Activated naive CD8-positive, alpha-beta T cell treated with anti-CD3 and anti-CD28 coated beads, Interleukin-2, amount 10 ng/mL, durations not matched to agents 7 days and 5 days (primary cell): ENCODE results near the gene RABGAP1. TPM values are rescaled to one million over a fixed set of nuclear protein-coding genes. Genes with fewer than 3 reads are reported as not detected.
A peak's percentile ranks its signal among the peaks of the same experiment; 100 is the strongest.
"Not testable (repeated sequence)": the region's sequence is repeated elsewhere in the genome, so short reads cannot be mapped to it uniquely, and the experiment has no call there.

Experiments used
- ATAC-seq: fragments of 150-1000 bp; cut with Tn5 transposase; one replicate; pipeline ENCODE4 v1.10.0; 2021; ENCODE audit warnings: low read depth, moderate library complexity
- POLR2A ChIA-PET: fragments of 350-600 bp; sonication (Branson Sonifier 250); formaldehyde crosslinking; loops from one replicate; lab custom pipeline; 2021; ENCODE audit warnings: antibody characterized with exemption; lab: Charles Lee
- DNase-seq: peaks from one replicate; pipeline ENCODE4 v3.0.0; 2021
- H3K27ac Mint-ChIP-seq: one replicate; pipeline ENCODE4 v1.8.0; 2022; ENCODE audit warnings: mild to moderate bottlenecking, mixed read lengths
- H3K27me3 Mint-ChIP-seq: one replicate; pipeline ENCODE4 v1.8.0; 2022; ENCODE audit warnings: mild to moderate bottlenecking, moderate library complexity, mixed read lengths
- H3K36me3 Mint-ChIP-seq: one replicate; pipeline ENCODE4 v1.8.0; 2021; ENCODE audit warnings: mild to moderate bottlenecking, mixed read lengths
- H3K4me1 Mint-ChIP-seq: one replicate; pipeline ENCODE4 v1.8.0; 2021; ENCODE audit warnings: mixed read lengths
- H3K4me3 Mint-ChIP-seq: one replicate; pipeline ENCODE4 v1.8.0; 2022; ENCODE audit warnings: mild to moderate bottlenecking, moderate library complexity, mixed read lengths
- H3K9me3 Mint-ChIP-seq: one replicate; pipeline ENCODE4 v1.8.0; 2021; ENCODE audit warnings: mixed read lengths
- total RNA-seq, 2 experiments: library from RNA; stranded (reverse); gene quantifications; one replicate each; pipeline ENCODE4 v1.2.3, GENCODE V29; 2021

The RABGAP1 gene
- 10 to 100 TPM; 25.5 to 27.7 TPM for total RNA-seq

DNA sequence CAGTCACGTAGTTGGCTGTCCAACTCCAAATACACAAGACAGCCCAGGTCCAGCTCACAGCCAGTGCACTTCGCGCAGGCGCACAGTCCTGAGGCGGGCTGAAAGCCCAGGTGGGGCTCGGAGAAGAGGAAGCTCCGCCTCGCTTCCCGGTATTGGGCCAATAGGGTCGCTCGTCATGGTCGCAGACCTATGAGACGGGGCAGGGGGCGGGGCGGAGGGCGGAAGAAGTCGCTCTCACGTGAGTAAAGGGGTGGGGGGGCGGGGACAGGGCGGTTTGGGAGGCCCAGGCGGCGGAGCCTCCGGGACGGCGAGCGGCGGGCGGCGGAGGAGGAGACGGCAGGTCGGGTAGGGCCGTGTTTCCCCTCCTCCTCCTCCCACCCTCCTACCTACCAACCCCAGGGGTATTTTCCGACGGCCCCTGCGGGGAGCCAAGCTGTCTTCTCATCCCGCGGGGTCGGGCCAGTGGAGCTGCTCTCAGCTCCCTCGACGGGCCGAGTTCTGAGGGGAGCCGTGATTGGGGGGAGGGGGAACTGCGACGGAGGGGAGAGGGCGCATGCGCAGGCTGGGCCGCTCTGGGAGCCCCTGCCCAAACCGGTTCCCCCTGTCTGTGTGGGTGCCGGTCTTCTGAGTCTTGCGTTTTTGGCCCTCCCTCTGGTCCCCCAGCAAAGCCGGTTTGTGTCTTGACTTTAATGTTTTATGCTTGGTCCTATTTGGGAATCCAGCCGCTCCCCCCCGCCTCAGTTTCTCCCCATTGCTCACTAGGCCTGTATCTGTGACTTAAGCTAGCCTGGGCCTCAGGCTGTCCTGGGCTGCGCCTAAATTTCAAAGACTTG is at the start of gene RABGAP1:
RABGAP1 (plus strand) TSS at position 272 of the 833 bp plus-strand sequence. CDS start 16,040 bp downstream, outside the sequence.
- no peaks in the 10 kb centered on the region for H3K9me3 Mint-ChIP-seq

DNA sequence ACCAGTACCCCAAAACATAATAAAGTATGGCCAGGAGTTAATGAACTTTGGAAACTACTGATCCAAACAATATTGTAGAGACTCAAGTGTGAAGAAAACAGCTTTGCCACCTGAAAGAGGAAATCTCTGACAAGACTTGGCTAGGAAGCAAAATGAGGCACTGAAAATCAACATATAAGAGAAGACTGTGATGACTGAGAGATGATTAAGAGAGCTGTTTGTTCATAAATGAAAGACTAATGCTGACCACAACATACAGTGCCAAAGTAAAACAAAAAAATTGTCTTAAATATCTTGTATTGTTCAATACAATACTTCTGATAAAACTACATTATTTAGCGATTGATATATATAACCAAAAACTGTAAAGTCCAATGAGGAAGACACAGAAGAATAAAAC is 42.9 kb upstream of the RABGAP1 start:
- ATAC-seq (no peak), DNase-seq (no peak)
- Mint-ChIP-seq H3K4me3 (no peak overlapping the region), H3K9me3 (no peaks in the 10 kb centered on the region), H3K27me3 (no peaks in the 10 kb centered on the region), H3K27ac (no peak overlapping the region), H3K36me3 (peaks cover 14% of the 10 kb centered on the region), H3K4me1 (peaks cover 18% of the 10 kb centered on the region)
- POLR2A ChIA-PET, result interaction anchor here (0.9 kb wide), 1 partner anchor 15 kb away, joined by 3 read pairs; the partner anchor contains the start of gene ZBTB6

More for the DNA sequence above, at the start of gene RABGAP1:
- peak; percentile 94 for DNase-seq
- Mint-ChIP-seq H3K4me3 (peak within 1 kb of the TSS; percentile 97), H3K36me3 (peaks cover 9% of the 10 kb centered on the region), H3K27me3 (no peaks in the 10 kb centered on the region), H3K27ac (peak within 1 kb of the TSS; percentile 94), H3K4me1 (peaks cover 29% of the 10 kb centered on the region)
- peak; percentile 100 for ATAC-seq
- POLR2A ChIA-PET, result interaction anchor here (0.6 to 4.1 kb wide), 9 partner anchors 10 to 418 kb away, joined by 3 to 55 read pairs (median 5); partner anchors contain the start of genes RC3H2, ZBTB26 and ZBTB6

DNA sequence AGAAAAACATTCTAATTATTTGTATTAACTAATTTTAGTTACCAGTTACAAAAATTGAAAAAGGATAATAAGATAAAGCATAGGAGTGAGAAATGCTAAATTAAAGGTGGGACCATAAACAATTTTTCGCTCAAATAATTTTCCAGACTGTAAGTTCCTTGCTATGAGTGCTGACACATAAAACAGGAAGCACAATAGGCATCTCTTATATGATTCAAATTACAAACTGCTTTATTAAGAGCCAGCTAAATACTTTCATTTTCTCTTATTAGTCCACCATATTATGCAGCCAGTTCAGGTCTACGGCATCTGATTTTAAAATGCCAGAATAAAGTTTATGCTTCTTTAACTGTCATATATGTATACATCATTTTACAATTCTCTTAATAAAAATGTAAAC is 40.0 kb upstream of the RABGAP1 start:
- no peak for DNase-seq
- no peaks in the 10 kb centered on the region for H3K27me3 Mint-ChIP-seq
- peaks cover 23% of the 10 kb centered on the region for H3K4me1 Mint-ChIP-seq
- H3K36me3 Mint-ChIP-seq, result peaks cover 8% of the 10 kb centered on the region
- no peak for ATAC-seq
- H3K9me3 Mint-ChIP-seq, result no peaks in the 10 kb centered on the region
- no peak overlapping the region for H3K27ac Mint-ChIP-seq
- POLR2A ChIA-PET, result interaction anchor here (0.6 to 1.2 kb wide), 4 partner anchors 12 to 43 kb away, joined by 3 to 6 read pairs (median 4); partner anchors contain the start of genes RABGAP1, ZBTB26 and ZBTB6
- peak overlapping the region; percentile 66 for H3K4me3 Mint-ChIP-seq

DNA sequence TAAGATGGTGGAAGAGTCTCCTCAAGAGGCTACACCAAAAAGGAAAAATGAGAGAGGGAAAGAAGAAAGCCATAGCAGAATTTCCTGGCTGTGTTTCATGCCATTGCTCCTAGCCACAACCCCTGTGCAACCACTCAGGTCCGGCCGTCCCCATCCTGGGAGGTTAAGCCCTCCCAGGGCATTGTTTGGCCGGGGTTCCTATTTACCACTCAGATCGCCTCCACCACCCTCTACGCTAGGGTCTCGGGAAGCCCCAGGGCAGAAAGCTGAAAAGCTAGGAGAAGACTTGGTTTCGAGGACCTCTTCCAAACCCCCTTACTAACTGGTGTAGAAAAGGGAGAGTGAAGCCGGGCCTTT is 36.4 kb upstream of the RABGAP1 start:
- H3K4me3 Mint-ChIP-seq, result peak overlapping the region; percentile 95
- H3K4me1 Mint-ChIP-seq, result peaks cover 16% of the 10 kb centered on the region

DNA sequence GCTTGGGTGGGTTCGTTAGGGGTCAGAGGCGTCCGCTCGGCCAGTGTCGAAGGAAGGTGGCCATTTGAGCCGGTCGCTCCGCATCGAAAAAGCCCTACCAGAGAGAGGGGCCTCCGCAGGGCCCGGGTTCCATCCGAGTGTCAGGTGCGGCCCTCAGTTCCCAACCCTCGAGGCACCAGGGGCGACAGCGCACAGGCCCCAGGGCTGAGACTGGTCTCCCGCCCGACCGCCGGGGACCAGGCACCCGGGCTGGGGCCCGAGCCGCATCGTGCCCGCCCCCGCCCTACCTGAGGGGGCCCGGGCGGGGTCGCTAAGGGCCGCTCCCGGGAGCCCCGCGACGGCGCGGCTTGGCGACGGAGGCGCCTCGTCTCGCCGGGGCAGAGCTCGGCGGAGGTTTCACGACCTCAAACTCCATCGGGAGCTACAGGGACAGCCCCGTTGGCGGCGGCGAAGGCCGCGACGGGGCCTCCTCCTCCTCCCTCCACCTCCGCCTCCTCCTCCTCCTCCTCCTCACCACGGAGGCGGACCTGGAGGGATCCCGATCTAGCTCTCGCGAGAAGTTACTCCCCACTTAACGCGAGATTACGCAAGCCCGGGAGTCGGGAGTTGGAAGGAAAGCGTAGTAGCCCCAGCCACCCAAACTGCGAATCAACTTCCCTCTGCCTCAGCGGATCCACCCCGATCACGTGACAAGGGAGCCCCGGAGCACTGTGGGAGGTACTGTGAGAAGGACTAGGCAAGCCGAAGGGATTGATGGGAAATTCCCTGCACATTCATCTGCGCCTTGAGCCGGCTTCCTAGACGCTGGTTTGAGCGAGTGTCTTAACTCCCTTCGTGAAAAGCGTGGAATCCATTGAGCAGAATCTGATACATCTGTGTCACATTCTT is 35.8 kb upstream of the RABGAP1 start, which contains the start of gene RC3H2:
RC3H2 (minus strand) TSS at position 537 of the 888 bp plus-strand sequence. CDS start 7,850 bp downstream, outside the sequence.
- peak within 1 kb of the TSS; percentile 91 for H3K27ac Mint-ChIP-seq
- H3K36me3 Mint-ChIP-seq, result peaks cover 12% of the 10 kb centered on the region
- DNase-seq (peak; percentile 91), ATAC-seq (peak; percentile 87)
- POLR2A ChIA-PET, result interaction anchor here (1.0 to 3.6 kb wide), 9 partner anchors 8 to 640 kb away, joined by 3 to 32 read pairs (median 7); partner anchors contain the start of genes MRRF, RABGAP1, RBM18 and ZBTB26
- H3K4me1 Mint-ChIP-seq, result peaks cover 12% of the 10 kb centered on the region
- H3K9me3 Mint-ChIP-seq, result no peaks in the 10 kb centered on the region
- H3K27me3 Mint-ChIP-seq, result no peaks in the 10 kb centered on the region
- peak within 1 kb of the TSS; percentile 95 for H3K4me3 Mint-ChIP-seq

More for the DNA sequence above, 36.4 kb upstream of the RABGAP1 start:
- Mint-ChIP-seq H3K27ac (peak overlapping the region; percentile 91), H3K27me3 (no peaks in the 10 kb centered on the region), H3K36me3 (peaks cover 10% of the 10 kb centered on the region), H3K9me3 (no peaks in the 10 kb centered on the region)
- no peak for DNase-seq
- ATAC-seq, result peak; percentile 10
- POLR2A ChIA-PET, result interaction anchor here (0.8 to 3.6 kb wide), 9 partner anchors 9 to 640 kb away, joined by 3 to 32 read pairs (median 8); partner anchors contain the start of genes MRRF, PDCL, RABGAP1 and RBM18

DNA sequence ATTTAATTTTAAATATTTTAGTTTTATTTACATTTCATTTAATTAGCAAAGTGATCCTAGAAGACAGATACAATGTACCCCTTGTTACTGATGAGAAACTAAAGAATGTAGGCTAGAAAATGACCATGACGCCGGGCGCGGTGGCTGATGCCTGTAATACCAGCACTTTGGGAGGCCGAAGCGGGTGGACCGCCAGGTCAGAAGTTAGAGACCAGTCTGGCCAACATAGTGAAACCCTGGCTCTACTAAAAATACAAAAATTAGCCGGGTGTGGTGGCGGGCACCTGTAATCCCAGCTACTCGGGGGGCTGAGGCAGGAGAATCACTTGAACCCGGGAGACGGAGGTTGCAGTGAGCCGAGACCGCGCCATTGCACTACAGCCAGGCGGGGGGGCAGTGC is 34.7 kb upstream of the RABGAP1 start:
- not testable (repeated sequence) for H3K4me3 Mint-ChIP-seq, DNase-seq, H3K27ac Mint-ChIP-seq, ATAC-seq, H3K27me3 Mint-ChIP-seq, H3K9me3 Mint-ChIP-seq
- POLR2A ChIA-PET, result interaction anchor here (1.4 to 3.6 kb wide), 4 partner anchors 7 to 641 kb away, joined by 5 to 32 read pairs (median 24); partner anchors contain the start of genes MRRF, RBM18, ZBTB26 and ZBTB6
- H3K4me1 Mint-ChIP-seq, result peaks cover 13% of the 10 kb centered on the region
- peaks cover 14% of the 10 kb centered on the region for H3K36me3 Mint-ChIP-seq

DNA sequence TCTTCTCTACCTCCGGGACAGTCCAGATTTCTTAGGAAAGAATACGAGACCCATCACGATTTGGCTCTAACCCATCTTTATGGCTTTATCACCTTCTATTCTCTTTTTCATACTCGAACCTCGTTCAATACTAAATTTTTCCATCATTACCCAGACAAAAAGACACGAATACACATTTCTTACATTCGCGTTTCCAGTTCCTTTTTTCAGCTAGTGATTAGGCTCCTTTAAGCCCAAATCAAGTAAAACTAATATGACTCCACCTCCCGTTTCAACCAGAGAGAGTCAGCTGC is 28.2 kb upstream of the RABGAP1 start:
- Mint-ChIP-seq H3K4me3 (peak overlapping the region; percentile 94), H3K27ac (peak overlapping the region; percentile 96), H3K4me1 (peaks cover 22% of the 10 kb centered on the region), H3K9me3 (no peaks in the 10 kb centered on the region), H3K27me3 (no peaks in the 10 kb centered on the region), H3K36me3 (peaks cover 25% of the 10 kb centered on the region)
- no peak for DNase-seq
- no peak for ATAC-seq
- POLR2A ChIA-PET, result interaction anchor here (0.6 to 2.5 kb wide), 14 partner anchors 8 to 1711 kb away, joined by 3 to 33 read pairs (median 6); partner anchors contain the start of genes PDCL, RABGAP1, RC3H2 and ZBTB26

DNA sequence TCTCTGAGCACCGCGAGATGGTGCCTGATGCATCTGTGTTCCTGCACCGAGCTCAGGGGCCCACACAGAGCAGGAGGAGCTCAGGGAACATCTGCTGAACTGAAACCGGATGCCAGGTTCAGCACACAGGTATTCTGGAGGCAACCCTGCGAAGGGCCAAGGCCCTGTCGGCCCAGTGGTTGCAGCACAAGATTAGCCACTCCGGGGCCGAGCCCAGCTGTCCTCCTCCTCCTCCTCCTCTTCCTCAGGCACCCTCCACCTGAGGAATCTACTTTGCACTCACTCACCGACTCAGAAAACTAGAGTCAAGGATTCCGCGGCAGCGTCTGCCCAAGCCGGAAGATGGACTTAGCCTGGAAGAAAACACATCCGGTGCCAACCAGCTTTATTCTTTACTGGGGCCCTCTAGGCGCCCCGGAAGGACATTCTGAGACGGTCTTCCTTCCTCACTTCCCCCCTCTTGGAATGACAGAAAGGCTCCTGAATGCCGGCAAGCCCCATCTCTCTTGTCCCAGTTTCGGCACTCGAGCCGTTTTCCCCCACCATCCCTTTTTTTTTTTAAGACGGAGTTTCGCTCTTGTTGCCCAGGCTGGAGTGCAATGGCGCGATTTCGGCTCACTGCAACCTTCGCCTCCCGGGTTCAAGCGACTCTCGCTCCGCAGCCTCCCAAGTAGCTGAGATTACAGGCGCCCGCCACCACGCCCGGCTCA is 27.7 kb upstream of the RABGAP1 start, which contains the start of gene ZBTB6:
ZBTB6 (minus strand) TSS at position 360 of the 710 bp plus-strand sequence. CDS start 1,251 bp downstream, outside the sequence.
- H3K27me3 Mint-ChIP-seq, result no peaks in the 10 kb centered on the region
- peaks cover 21% of the 10 kb centered on the region for H3K36me3 Mint-ChIP-seq
- DNase-seq, result peak; percentile 71
- peak; percentile 98 for ATAC-seq
- POLR2A ChIA-PET, result interaction anchor here (0.6 to 2.5 kb wide), 14 partner anchors 9 to 1712 kb away, joined by 3 to 33 read pairs (median 6); partner anchors contain the start of genes PDCL, RABGAP1, RC3H2 and ZBTB26
- H3K4me3 Mint-ChIP-seq, result peak within 1 kb of the TSS; percentile 94
- peak within 1 kb of the TSS; percentile 96 for H3K27ac Mint-ChIP-seq
- no peaks in the 10 kb centered on the region for H3K9me3 Mint-ChIP-seq
- peaks cover 22% of the 10 kb centered on the region for H3K4me1 Mint-ChIP-seq

DNA sequence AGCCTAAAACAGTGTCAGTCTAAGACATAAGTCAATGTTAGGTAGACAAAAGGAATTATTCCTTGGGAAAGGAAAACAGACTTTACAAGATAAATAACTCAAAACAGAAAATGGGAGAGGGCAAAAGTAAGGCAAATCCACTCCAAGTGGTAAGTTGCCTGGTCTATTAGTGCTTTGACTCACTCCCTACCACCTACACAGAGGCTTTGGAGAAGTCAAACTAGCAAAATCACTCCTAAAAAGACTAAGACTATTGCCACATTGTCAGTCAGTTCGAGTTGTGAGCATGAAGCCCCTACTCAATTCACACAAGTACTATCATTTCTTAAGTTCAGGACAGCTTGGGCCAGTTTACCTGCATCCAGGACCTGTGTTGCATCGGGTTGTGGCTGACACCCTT is 22.5 kb upstream of the RABGAP1 start:
- no peaks in the 10 kb centered on the region for H3K9me3 Mint-ChIP-seq
- POLR2A ChIA-PET, result no interaction called here
- ATAC-seq, result no peak

DNA sequence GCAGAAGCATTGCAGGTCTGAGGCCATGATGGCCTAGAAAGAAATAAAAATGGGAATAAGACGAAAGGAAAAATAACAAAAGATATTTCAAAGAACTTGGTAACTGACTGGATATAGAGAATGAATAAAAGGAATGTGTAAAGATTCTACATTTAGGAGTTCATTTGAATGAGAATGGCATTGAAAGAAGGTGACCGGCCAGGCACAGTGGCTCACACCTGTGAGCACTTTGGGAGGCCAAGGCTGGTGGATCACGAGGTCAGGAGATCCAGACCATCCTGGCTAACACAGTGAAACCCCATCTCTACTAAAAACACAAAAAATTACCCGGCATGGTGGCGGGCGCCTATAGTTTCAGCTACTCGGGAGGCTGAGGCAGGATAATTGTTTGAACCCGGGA is 18.1 kb upstream of the RABGAP1 start:
- H3K27ac Mint-ChIP-seq, result no peak overlapping the region
- H3K27me3 Mint-ChIP-seq, result no peaks in the 10 kb centered on the region
- POLR2A ChIA-PET, result no interaction called here
- peaks cover 5% of the 10 kb centered on the region for H3K4me1 Mint-ChIP-seq
- H3K9me3 Mint-ChIP-seq, result no peaks in the 10 kb centered on the region
- ATAC-seq, result no peak
- H3K4me3 Mint-ChIP-seq, result no peak overlapping the region
- no peak for DNase-seq
- H3K36me3 Mint-ChIP-seq, result no peaks in the 10 kb centered on the region

More for the DNA sequence above, 22.5 kb upstream of the RABGAP1 start:
- no peak for DNase-seq
- Mint-ChIP-seq H3K4me1 (peaks cover 2% of the 10 kb centered on the region), H3K36me3 (peaks cover 2% of the 10 kb centered on the region), H3K27me3 (no peaks in the 10 kb centered on the region), H3K27ac (no peak overlapping the region), H3K4me3 (no peak overlapping the region)

DNA sequence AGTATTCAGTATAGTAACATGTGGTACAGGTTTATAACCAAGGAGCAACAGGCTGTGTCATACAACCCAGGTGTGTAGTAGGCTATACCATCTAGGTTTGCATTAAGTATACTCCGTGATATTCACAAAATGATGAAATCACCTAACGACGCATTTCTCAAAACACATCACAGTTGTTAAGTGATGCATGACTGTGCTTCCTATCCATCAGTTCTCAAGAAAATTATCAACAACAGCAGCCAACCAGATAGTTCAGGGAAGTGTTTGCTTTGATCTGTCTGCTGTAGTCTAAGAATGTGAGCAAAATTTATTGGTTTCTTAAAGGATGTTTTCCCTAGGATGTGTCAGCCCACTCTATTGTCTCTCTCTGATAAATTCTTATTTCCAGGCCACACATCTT is 16.9 kb upstream of the RABGAP1 start:
- ATAC-seq (no peak), DNase-seq (no peak)
- no peaks in the 10 kb centered on the region for H3K9me3 Mint-ChIP-seq
- H3K27ac Mint-ChIP-seq, result no peak overlapping the region
- peaks cover 5% of the 10 kb centered on the region for H3K4me1 Mint-ChIP-seq
- no peak overlapping the region for H3K4me3 Mint-ChIP-seq
- H3K27me3 Mint-ChIP-seq, result no peaks in the 10 kb centered on the region
- POLR2A ChIA-PET, result interaction anchor here (0.6 kb wide), 1 partner anchor 9 kb away, joined by 3 read pairs; no protein-coding TSS in a partner anchor
- no peaks in the 10 kb centered on the region for H3K36me3 Mint-ChIP-seq
